ENCODE measurements around the gene SLC46A3. TPM values are rescaled to one million over a fixed set of nuclear protein-coding genes. Genes with fewer than 3 reads are reported as not detected.

SLC46A3 gene
- total and polyA plus RNA-seq, 2 of the 13 experiments (the other 11 are each of a cell fraction or from before 2014, with no cell fraction given) = not detected

DNA sequence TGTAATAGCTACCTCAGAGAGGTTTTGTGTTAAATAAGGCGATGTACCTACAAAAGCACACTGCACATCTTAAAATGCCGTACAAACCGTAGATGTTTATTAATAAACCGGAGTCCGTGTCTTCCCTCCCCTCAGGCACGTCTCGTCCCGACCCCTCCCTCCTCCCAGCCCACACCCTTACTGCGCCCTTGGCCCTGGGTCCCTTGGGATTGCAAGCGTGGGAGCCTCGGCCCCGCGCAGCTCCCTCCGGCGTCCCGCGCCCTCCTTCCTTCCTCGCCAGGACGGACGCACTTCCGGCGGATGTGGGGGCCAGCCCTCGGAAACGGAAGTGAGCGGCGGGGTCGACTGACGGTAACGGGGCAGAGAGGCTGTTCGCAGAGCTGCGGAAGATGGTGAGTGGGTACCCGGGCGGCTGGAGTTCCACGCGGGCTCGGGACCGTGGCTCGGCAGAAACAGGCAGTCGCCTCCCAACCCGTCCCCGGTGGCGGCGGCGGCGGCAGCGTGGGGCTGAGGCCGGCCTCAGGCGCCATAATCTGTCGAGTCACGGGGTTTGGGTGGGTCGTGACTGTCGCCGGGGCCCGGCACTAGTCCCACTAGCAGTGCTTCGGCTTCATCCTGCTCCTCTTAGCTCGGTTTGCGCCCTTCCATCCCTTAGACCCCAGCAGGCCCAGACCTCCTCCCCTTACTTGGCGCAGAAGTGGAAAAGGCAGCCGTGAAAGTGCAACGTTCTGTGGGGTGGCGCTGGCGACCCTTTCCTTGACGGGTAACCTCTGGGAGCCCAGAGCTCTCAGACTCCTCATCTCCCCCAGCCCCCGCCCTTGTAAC is 59.8 kb downstream of the SLC46A3 start, which contains the start of gene POMP (continued):
- no peak for TF ChIP-seq SOX13 (IDR thresholded peaks at IDR 0.05)
- TF ChIP-seq SOX13 (CRISPR knock-in tag; conservative IDR thresholded peaks at IDR 0.05 in 1 of 2, IDR thresholded peaks at IDR 0.05 in 1 of 2) = peak in 1 of 2 experiments; percentile 19; a peak in 1 of 4 replicates
- TF ChIP-seq ZNF292 (CRISPR knock-in tag; IDR thresholded peaks at IDR 0.05; ENCODE audit: borderline replicate concordance, low read depth) = no peak
- TF ChIP-seq, protein P1, sequence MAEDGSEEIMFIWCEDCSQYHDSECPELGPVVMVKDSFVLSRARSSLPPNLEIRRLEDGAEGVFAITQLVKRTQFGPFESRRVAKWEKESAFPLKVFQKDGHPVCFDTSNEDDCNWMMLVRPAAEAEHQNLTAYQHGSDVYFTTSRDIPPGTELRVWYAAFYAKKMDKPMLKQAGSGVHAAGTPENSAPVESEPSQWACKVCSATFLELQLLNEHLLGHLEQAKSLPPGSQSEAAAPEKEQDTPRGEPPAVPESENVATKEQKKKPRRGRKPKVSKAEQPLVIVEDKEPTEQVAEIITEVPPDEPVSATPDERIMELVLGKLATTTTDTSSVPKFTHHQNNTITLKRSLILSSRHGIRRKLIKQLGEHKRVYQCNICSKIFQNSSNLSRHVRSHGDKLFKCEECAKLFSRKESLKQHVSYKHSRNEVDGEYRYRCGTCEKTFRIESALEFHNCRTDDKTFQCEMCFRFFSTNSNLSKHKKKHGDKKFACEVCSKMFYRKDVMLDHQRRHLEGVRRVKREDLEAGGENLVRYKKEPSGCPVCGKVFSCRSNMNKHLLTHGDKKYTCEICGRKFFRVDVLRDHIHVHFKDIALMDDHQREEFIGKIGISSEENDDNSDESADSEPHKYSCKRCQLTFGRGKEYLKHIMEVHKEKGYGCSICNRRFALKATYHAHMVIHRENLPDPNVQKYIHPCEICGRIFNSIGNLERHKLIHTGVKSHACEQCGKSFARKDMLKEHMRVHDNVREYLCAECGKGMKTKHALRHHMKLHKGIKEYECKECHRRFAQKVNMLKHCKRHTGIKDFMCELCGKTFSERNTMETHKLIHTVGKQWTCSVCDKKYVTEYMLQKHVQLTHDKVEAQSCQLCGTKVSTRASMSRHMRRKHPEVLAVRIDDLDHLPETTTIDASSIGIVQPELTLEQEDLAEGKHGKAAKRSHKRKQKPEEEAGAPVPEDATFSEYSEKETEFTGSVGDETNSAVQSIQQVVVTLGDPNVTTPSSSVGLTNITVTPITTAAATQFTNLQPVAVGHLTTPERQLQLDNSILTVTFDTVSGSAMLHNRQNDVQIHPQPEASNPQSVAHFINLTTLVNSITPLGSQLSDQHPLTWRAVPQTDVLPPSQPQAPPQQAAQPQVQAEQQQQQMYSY (CRISPR knock-in tag; IDR thresholded peaks at IDR 0.05) = peak; percentile 33; the same call in 1 of the 2 replicates
- peak; percentile 25; the same call in 1 of the 2 replicates for TF ChIP-seq ZNF766 (CRISPR knock-in tag; IDR thresholded peaks at IDR 0.05; ENCODE audit: borderline replicate concordance)
- no peak for TF ChIP-seq MAFG (CRISPR knock-in tag; IDR thresholded peaks at IDR 0.05)
- TF ChIP-seq KDM5B (CRISPR knock-in tag; IDR thresholded peaks at IDR 0.05; ENCODE audit: borderline replicate concordance) = peak; percentile 46; the same call in 1 of the 2 replicates
- no peak for TF ChIP-seq IRX3 (CRISPR knock-in tag; IDR thresholded peaks at IDR 0.05; ENCODE audit: borderline replicate concordance, low read depth)
